Activated CD4-positive, CD25-positive, alpha-beta regulatory T cell treated with anti-CD3 and anti-CD28 coated beads, Interleukin-2, amount 50 U/mL, for 16 hours (primary cell): ENCODE results near the gene ICAM2.

Experiments
- DNase-seq: peaks from one replicate; pipeline ENCODE4 v3.0.0-alpha.2; 2020; ENCODE audit warnings: low read depth, low spot score

ICAM2 gene

GRCh38 chr17:63975541-63976092 lies 44.8 kb downstream of the ICAM2 start:
- DNase-seq = no peak

- DNase-seq = no peak
These were observed 45.7 kb downstream of the ICAM2 start for GRCh38 chr17:63974594-63975192.

GRCh38 chr17:63973930-63974593 lies 46.4 kb downstream of the ICAM2 start:
- DNase-seq = no peak

- DNase-seq = no peak
These were observed 47.2 kb downstream of the ICAM2 start for GRCh38 chr17:63973247-63973646.

DNA sequence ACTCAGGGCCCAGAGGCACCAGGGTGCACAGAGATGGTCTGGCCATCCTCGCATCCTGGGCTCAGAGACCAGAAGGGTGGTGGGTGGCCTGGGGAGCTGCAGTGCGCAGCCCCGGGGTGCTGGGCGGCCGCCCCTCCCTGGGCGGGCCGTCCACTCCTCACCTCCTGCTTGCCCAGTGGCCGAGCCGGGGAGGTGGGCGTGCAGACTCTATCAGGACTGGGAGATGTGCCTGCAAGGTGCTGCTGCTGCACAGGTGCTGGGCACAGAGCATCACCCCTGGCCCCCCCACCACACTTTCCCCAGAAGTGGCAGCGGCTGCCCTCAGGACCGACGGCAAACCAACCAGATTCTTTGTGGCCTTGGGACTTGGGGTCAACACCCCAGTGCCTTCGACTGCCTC lies 47.6 kb downstream of the ICAM2 start, which contains the start of gene SCN4A:
SCN4A (minus strand) TSS at position 123 of the 400 bp plus-strand sequence; CDS start at position 46, 77 bp downstream.
- DNase-seq = no peak

- no peak for DNase-seq
These were observed 51.2 kb downstream of the ICAM2 start for GRCh38 chr17:63969278-63969677.

- no peak for DNase-seq
These were observed 52.5 kb downstream of the ICAM2 start for GRCh38 chr17:63967953-63968352.

- no peak for DNase-seq
These were observed 53.7 kb downstream of the ICAM2 start for GRCh38 chr17:63966646-63967264.

DNA sequence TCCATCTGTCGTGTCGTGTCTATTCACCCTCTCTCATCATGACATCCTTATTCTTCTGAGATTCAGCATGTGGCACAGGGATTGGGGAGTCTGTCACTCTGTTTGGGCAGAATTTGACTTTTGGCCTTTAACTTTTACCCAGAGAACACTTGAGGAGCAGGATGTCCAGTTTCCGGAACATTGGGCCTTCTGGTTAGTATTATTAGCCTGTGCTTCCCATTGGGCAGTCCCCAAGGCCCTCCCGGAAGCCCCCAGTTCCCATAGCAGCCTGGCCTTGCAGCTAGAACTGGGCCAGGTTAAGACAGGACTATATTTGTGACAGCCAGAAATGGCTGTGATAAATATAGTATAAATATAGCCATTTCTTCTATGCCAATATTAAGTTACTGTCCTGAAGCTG lies 57.3 kb downstream of the ICAM2 start:
- DNase-seq = no peak

DNA sequence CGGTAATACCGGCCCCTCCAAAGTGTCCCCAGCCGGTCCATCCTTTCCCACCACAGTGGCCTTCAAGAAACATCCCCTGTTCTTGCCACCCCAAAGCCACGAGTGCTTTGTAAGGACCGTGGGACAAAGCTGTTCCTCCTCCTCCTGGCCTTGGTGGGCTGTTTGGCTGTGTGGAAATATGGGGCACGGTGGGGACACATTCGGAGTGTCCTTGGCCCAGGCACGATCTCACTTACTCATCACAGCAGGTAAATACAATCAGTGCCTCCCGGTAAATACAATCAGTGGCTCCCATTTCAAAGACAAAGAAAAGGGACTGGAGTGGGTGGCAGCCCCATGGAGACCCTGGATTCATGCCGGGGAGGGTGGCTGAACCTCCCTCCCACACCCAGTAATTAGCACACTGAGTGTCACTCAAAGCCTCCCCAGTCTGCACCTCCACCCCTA lies 58.1 kb downstream of the ICAM2 start:
- DNase-seq = no peak

DNA sequence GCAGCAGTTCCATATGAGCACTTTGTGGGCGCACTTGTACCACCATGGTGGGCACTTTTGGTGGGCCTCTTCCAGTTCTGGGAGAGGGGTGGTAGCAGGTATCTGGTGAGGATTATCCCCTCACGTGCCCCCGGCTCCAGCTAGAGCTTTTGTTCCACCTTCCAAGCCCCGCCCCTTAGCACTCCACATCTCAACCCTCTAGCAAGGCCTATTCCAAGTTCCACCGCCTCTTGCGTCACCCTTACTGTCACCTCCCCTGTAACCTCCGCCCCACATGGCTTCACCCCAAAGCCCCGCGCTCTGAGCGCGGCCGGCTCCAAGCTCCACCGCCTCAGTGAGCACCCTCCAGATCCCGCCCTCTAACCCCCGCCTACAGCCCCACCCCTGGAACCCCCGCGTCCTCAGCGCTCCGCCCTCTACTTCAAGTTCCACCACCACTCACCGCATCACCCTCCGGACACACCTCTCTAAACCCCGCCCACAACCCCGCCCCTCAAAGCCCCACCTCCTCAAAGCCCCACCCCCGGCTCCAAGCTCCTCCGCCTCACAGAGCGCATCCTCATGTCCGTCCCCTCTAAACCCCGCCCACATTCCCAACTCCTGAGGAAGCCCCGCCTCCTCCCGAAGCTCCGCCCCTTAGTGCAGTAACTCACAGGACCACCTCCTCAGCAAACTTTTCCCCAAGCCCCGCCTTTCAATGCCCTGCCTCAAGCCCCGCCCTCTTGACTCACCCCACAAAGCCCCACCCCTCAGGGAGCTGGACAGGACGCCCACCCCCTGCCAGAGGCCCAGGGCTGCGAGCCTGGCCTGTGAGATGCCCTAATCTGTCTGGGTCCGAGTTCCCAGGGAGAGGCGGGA lies 58.8 kb downstream of the ICAM2 start:
- DNase-seq = no peak

DNA sequence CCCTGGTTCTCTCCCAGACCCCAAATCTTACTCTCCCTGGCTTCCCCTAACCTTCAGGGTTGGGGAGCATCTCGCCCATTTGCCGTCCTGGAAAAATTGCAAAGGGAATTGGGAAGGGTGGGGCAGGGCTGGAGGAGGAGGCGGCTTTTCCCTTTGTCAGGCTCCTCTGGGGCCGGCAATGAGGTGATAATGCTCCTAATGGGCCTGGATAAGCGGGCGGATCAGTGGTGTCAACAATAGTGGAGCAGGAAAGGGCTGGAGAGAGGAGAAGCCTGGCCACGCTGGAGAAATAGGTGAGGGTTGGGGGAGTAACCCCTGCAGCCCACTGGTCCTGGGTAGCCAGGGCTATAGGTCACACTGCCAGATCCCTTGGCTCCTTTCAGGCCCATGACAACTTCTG lies 60.0 kb downstream of the ICAM2 start:
- no peak for DNase-seq

- no peak for DNase-seq
These were observed 60.4 kb downstream of the ICAM2 start for GRCh38 chr17:63960006-63960405.

GRCh38 chr17:63956296-63956920 lies 64.0 kb downstream of the ICAM2 start:
- no peak for DNase-seq

DNA sequence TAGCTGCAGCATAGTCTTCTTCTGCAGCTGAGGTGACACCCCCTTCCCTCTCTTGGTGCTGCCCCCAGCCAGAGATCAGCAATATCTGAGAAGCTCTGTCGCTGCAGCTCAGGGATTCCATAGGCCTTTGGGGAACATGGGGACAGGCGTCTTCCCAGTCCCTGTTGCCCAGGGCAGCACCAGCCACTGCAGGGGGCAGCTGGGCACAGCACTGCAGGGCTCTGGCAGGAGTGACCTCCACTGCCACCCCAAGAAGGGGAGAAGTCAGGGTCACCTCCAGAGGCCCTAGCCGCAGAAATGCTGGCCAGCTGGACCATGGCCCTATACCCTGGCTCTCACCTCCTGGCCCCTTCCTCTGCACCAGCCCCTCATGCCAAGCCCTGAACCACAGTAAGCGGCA lies 64.6 kb downstream of the ICAM2 start:
- no peak for DNase-seq

- DNase-seq = no peak
These were observed 65.2 kb downstream of the ICAM2 start for GRCh38 chr17:63955232-63955631.

GRCh38 chr17:63954402-63955063 lies 65.9 kb downstream of the ICAM2 start:
- no peak for DNase-seq
